ENCODE data around the gene CTCFL.

CTCFL gene

DNA sequence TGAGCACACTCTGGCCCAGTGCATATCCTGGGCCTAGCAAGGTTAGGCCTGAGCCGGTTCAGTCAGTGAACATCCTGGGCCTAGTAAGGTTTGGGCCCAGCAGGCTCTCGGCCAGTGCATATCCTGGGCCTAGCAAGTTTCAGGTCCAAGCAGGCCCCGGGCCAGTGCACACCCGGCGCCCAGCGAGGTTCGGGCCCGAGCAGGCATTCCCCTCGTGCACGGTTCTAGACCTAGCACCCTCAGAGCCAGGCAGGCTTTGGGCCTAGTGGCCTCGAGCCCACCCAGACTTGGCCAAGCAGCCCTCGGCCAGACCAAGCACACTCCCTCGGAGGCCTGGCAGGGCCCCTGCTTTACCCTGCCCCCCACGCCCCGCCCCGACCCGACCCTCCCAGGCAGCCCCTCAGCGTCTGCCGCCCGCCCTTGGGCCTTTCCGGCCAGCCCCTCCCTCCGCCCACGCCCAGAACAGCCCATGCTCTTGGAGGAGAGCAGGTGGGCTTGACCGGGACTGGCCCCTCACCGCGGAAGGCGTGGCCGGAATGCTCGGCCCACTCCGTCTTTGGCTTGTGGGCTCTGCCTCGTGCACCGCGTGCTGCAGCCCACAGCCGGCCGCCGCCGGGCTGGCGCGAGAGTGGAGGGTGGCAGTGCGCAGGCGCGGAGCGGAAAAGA, at the start of gene CTCFL:
TSS of gene CTCFL (minus strand) at position 630 of the 666 bp plus-strand sequence. CDS start 935 bp downstream, outside the sequence.
- no peak for DNase-seq

GRCh38 chr20:57573894-57574293, 49.0 kb upstream of the CTCFL start:
- DNase-seq: no peak

DNA sequence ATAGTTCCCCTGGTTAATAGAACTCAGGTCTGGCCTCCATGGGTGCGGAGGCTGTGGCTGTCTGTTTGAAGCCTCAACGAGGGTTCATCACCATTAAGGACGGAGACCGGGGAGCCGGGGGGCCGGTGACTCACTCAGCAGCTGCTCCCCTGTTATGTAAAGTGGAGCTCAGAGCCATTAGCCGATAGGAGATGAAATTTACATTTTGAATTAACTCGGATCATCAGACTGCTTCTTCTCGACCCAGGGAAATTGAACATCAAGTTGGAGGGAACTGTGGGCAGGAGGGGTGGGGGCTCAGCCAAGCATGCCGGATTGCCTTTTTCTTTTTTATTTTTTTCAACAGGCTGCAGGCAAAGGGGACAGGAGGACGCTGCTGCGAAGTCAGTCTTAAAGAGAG, 48.3 kb upstream of the CTCFL start:
- DNase-seq: no peak

DNA sequence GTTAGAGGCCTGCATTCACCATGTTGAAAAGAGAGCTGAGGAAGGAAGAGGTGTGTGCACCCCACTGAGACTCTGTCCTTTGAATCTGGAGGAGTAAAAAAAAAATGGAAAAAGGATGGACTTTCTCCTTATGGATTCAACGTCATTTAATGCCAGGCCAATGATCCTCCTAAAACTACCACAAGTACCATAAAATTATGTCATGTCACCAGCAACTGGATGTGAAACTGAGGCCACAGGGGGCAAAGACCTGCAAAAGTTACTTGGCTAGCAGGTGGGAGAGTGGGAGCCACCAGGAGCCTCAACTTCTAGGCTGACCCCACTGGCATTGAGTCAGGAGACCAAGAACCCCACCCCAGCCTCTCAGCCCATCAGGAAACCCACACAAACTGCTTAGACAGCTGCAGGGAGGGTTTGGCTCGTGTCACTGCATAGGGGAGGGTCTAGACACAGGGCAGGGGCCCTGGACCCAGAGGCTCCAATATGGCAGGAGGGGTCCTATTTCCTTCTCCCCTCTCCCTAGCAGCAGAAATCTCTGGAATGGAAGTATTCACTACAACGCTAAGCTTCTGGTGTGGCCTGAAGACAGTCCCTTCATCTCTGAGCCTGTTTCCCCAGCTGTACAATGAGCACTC, 47.0 kb upstream of the CTCFL start:
- no peak for DNase-seq

DNA sequence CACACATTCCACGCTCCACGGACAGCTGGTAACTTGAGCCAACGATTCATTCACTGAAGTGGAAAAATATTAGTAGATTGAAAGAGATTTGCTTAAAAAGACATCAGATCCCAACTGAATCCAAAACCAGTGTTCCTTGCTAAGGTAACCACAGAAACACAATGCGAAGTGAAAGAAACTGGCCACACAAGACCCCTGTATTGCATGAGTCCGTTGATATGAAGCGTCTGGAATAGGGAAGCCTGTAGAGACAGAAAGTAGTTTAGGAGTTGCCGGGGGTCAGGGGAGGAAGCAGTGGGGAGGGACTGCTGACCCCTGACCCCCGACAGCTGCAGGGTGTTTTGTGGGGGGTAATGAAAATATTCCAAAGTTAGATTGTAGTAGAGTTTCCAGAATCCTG, 46.0 kb upstream of the CTCFL start:
- DNase-seq: no peak

- no peak for DNase-seq
Observed at GRCh38 chr20:57570145-57570850, 45.4 kb upstream of the CTCFL start.

DNA sequence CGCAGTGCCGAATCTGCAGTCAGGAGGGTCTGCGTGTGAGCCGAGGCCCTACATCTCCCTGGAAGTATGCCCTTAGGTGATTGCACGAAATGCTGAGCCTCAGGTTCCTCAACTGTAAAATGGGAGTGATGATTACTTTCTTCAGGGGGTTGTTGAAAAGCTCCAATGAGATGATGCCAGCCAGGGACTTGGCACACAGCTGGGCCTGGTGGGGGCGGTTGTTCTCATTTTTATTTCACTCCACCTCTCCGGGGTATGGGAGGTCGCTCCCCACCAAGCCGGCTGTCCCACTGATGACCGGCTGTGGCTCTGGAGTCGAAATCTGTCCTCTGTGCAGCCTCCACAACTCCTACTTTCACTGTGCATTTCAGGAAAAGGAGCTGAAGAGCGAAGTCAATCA, 44.0 kb upstream of the CTCFL start:
- DNase-seq: no peak

DNA sequence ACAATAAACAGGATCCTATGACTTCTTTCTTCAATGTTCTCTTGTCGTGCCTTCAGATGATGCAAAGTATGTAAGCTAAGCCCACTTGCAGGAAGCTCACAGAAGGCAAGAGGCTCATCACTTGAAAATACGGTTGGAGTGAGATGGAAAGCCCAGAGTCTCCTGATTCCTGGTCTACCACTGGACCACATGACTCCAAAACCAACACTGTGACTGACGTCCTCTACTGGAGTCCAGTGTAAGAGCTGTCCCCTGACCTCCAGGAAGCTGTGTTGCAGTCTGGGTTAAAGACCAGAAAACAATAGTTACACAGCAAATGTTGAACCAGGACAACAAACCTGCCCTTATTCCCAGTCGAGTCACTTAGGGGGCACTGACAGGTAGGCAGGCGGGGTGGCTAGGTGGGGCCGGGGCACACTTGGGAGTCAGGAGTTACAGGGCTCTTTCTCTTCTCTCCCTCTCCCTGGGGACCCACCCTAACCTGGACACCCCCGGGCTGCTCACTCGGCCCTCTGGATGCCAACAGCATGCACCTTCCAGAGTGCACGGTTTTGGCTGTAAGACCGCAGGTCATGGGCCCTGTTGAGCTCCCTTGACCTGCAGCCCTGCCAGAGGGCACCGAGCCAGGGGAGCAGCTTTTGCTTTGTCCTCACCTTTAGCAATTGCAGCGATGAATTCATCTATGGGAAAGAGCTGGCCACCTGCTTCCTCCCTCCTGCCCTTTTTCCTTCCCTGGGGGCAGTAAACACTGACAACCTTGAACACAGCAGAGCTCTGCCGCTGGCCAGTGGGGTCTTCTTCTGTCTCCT, 43.4 kb upstream of the CTCFL start:
- DNase-seq: no peak

- no peak for DNase-seq
Observed at GRCh38 chr20:57567471-57568079, 42.6 kb upstream of the CTCFL start.

DNA sequence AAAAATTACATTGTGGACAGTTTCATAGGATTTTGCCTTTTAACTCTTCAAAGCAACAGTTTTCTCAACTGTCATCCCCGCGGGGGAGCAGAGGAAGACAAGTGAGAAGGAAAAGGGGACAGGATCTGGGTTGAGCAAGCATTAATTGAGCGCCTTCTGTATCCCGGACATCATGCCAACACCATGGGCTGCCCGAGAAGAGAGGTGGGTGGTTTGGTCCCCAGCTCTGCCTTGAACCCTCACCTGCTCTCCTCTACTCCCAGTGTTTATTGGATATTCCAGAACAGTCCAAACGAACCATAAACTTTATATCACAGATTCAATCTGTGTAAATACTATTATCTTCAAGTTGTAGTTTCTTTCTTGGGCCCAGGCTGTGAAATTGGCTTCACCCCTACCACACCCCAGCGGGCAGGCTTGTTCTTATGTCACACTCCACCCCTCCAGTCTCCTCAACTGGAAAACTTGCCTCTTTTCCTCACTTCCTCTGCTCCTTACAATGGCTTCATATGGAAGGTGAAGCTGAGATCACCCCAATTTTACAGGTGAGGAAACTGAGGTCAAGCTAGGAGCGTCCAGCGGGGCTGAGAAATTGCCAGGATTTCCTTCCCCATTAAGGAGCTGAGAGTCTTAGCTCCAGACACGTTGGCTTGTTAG, 42.0 kb upstream of the CTCFL start:
- DNase-seq: no peak

DNA sequence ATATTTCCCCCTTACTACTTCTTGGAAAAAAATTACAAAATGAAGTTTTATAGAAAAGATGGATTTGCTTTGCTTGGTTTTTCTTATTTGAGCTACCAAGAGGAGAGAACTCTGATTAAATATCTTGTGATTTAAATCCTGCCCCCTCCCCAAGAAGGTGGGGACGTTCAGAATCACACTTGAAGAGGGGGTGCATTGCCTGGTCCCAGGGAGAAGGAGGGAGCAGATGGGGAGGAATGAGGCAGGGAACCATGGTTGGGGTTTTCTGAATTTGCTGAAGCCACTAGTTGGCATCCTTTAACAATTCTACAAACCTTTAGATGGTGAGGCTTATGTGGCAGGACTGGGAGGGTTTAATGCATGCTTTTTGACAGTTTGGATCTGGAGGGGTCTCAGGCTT, 41.5 kb upstream of the CTCFL start:
- no peak for DNase-seq

DNA sequence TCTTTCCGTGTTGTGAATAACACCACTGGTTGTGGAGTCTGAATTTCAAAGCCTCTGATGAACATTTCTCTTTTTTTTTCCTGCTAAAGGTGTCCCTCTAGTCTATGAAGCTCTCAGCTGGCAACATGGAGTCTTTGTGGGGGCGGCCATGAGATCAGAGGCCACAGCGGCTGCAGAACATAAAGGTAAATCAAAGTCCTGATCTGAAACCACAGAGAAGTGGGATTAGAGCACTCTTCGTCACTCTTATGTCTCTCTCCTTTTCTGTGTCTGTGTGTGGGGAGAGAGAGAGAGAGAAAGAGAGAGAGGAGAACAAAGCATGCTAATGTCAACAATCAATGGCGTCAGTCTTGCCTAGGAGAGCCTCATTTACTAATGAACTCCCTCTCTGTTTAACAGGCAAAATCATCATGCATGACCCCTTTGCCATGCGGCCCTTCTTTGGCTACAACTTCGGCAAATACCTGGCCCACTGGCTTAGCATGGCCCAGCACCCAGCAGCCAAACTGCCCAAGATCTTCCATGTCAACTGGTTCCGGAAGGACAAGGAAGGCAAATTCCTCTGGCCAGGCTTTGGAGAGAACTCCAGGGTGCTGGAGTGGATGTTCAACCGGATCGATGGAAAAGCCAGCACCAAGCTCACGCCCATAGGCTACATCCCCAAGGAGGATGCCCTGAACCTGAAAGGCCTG, 40.2 kb upstream of the CTCFL start:
- no peak for DNase-seq

GRCh38 chr20:57564180-57564802, 39.4 kb upstream of the CTCFL start:
- DNase-seq: no peak

GRCh38 chr20:57563522-57563921, 38.6 kb upstream of the CTCFL start:
- no peak for DNase-seq

DNA sequence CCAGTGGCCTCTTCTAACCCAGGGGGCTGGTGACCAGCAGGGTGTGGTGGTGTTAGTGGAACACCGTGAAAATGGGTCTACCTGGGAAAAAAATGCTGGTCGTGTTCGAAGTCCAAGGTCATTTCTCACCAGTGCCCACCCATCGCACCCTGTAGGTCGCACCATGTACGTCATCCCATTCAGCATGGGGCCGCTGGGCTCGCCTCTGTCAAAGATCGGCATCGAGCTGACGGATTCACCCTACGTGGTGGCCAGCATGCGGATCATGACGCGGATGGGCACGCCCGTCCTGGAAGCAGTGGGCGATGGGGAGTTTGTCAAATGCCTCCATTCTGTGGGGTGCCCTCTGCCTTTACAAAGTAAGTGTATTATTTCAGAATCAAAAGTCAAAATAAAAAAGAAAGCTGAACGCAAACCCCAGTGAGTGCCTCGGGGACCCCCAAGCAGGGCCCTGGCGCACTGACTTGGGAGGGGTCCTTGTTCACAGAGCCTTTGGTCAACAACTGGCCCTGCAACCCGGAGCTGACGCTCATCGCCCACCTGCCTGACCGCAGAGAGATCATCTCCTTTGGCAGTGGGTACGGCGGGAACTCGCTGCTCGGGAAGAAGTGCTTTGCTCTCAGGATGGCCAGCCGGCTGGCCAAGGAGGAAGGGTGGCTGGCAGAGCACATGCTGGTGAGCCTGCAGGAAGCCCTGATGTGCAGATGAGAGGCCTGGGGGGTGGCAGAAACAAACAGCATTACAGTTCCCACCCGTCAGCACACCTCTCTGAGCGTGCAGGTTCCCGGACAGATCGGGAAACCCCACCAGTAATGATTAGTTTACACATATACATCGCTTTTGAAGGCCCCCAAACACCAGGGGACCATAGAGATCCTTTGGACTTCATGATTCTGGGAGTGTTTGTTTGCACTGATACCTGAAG, 37.9 kb upstream of the CTCFL start:
- DNase-seq: no peak

DNA sequence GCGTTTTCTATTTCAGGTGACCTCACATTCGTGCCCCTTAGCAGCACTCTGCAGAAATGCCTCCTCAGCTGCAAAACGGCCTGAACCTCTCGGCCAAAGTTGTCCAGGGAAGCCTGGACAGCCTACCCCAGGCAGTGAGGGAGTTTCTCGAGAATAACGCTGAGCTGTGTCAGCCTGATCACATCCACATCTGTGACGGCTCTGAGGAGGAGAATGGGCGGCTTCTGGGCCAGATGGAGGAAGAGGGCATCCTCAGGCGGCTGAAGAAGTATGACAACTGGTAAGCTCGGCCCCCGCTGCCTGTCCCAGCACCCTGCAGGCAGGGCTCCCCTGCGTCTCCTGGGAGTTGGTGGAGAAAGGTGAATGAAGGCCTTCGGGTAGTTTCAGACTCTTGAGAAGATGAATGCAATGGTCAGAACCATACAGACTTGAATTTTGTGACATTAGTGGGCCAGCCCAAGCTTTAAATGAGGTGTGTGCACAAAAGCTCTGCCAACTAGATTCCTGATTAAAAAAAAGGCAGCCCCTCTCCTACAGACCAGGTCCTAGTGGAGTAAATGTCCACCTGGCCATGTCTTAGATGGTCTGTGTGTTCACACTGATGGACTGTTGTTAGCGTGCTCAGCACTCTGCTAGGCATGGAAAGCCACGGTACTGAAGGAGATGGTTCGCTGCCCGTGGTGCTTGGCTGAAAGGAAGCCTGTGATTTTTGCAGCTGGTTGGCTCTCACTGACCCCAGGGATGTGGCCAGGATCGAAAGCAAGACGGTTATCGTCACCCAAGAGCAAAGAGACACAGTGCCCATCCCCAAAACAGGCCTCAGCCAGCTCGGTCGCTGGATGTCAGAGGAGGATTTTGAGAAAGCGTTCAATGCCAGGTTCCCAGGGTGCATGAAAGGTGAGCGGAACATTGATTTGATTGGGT, 36.7 kb upstream of the CTCFL start:
- DNase-seq: no peak

GRCh38 chr20:57560554-57561355, 35.8 kb upstream of the CTCFL start, which contains the start of gene PCK1:
Gene PCK1 (plus strand): TSS chr20:57561110. CDS start chr20:57561412, 302 bp downstream.
- no peak for DNase-seq
